ENCODE data around the gene FLT3LG. TPM values are rescaled to one million over a fixed set of nuclear protein-coding genes. Genes with fewer than 3 reads are reported as not detected.

Gene FLT3LG
- total RNA-seq, 1 donor from 2014 or later = 10.1 TPM

GRCh38 chr19:49427855-49428546 is 46.0 kb upstream of the FLT3LG start:
- Histone ChIP-seq H3K4me3 (no peak overlapping the region), H3K36me3 (no peaks in the 10 kb centered on the region), H3K27ac (no peak overlapping the region), H3K9me3 (no peaks in the 10 kb centered on the region), H3K4me1 (peaks cover 20% of the 10 kb centered on the region), H3K27me3 (peaks cover 29% of the 10 kb centered on the region)
- intact Hi-C loops (cut with DNase I) = no loop called here
- DNase-seq (ENCODE audit: extremely low spot score in 2 of 2) = no peak
- TF ChIP-seq POLR2AphosphoS5 (IDR thresholded peaks at IDR 0.05; ENCODE audit: insufficient read depth in 1 of 2, low read depth in 1 of 2) = no peak
- TF ChIP-seq CTCF (IDR thresholded peaks at IDR 0.05) = no peak
- no peak for TF ChIP-seq POLR2A (IDR thresholded peaks at IDR 0.05)

- intact Hi-C loops (cut with DNase I) = no loop called here
- no peaks in the 10 kb centered on the region for H3K36me3 ChIP-seq
- TF ChIP-seq POLR2A (IDR thresholded peaks at IDR 0.05) (no peak), POLR2AphosphoS5 (IDR thresholded peaks at IDR 0.05; ENCODE audit: insufficient read depth in 1 of 2, low read depth in 1 of 2) (no peak), CTCF (IDR thresholded peaks at IDR 0.05) (no peak)
- H3K27me3 ChIP-seq = peaks cover 21% of the 10 kb centered on the region
- H3K9me3 ChIP-seq = no peaks in the 10 kb centered on the region
- DNase-seq (ENCODE audit: extremely low spot score in 2 of 2) = no peak
- no peak overlapping the region for H3K4me3 ChIP-seq
- H3K27ac ChIP-seq = no peak overlapping the region
- H3K4me1 ChIP-seq = peaks cover 15% of the 10 kb centered on the region
These were observed 45.2 kb upstream of the FLT3LG start for GRCh38 chr19:49428547-49429451.

- no peak for TF ChIP-seq POLR2AphosphoS5 (IDR thresholded peaks at IDR 0.05; ENCODE audit: insufficient read depth in 1 of 2, low read depth in 1 of 2)
- no peak for TF ChIP-seq CTCF (IDR thresholded peaks at IDR 0.05)
- no peak for TF ChIP-seq POLR2A (IDR thresholded peaks at IDR 0.05)
- Histone ChIP-seq H3K36me3 (no peaks in the 10 kb centered on the region), H3K27me3 (peaks cover 21% of the 10 kb centered on the region), H3K9me3 (no peaks in the 10 kb centered on the region), H3K4me3 (no peak overlapping the region), H3K27ac (no peak overlapping the region), H3K4me1 (peaks cover 15% of the 10 kb centered on the region)
- no peak for DNase-seq (ENCODE audit: extremely low spot score in 2 of 2)
- intact Hi-C loops (cut with DNase I) = no loop called here
These were observed 43.8 kb upstream of the FLT3LG start for GRCh38 chr19:49430172-49430677.

GRCh38 chr19:49430678-49431329 is 43.2 kb upstream of the FLT3LG start:
- H3K36me3 ChIP-seq = no peaks in the 10 kb centered on the region
- no peak for DNase-seq (ENCODE audit: extremely low spot score in 2 of 2)
- intact Hi-C loops (cut with DNase I) = no loop called here
- H3K4me3 ChIP-seq = no peak overlapping the region
- TF ChIP-seq POLR2AphosphoS5 (IDR thresholded peaks at IDR 0.05; ENCODE audit: insufficient read depth in 1 of 2, low read depth in 1 of 2) = no peak
- no peak for TF ChIP-seq POLR2A (IDR thresholded peaks at IDR 0.05)
- TF ChIP-seq CTCF (IDR thresholded peaks at IDR 0.05) = no peak
- no peaks in the 10 kb centered on the region for H3K9me3 ChIP-seq
- peaks cover 15% of the 10 kb centered on the region for H3K4me1 ChIP-seq
- H3K27me3 ChIP-seq = peaks cover 20% of the 10 kb centered on the region
- H3K27ac ChIP-seq = no peak overlapping the region

All from vagina (tissue), 2 donors.